ENCODE measurements around the gene ZCCHC24.

The ZCCHC24 gene

GRCh38 chr10:79431428-79431827, 14.0 kb downstream of the ZCCHC24 start:
- DNase-seq (ENCODE audit: low read depth in 2 of 2) = no peak

GRCh38 chr10:79430936-79431335, 14.5 kb downstream of the ZCCHC24 start:
- DNase-seq (ENCODE audit: low read depth in 2 of 2) = no peak

GRCh38 chr10:79430325-79430905, 15.0 kb downstream of the ZCCHC24 start:
- DNase-seq (ENCODE audit: low read depth in 2 of 2) = no peak

GRCh38 chr10:79429751-79430150, 15.7 kb downstream of the ZCCHC24 start:
- no peak for DNase-seq (ENCODE audit: low read depth in 2 of 2)

GRCh38 chr10:79427965-79428364, 17.5 kb downstream of the ZCCHC24 start:
- DNase-seq (ENCODE audit: low read depth in 2 of 2) = no peak

GRCh38 chr10:79425074-79425532, 20.3 kb downstream of the ZCCHC24 start:
- DNase-seq (ENCODE audit: low read depth in 2 of 2) = no peak

- no peak for DNase-seq (ENCODE audit: low read depth in 2 of 2)
Observed at GRCh38 chr10:79424221-79425073, 21.0 kb downstream of the ZCCHC24 start.

- no peak for DNase-seq (ENCODE audit: low read depth in 2 of 2)
Observed at GRCh38 chr10:79422178-79422892, 23.1 kb downstream of the ZCCHC24 start.

- no peak for DNase-seq (ENCODE audit: low read depth in 2 of 2)
Observed at GRCh38 chr10:79420974-79421688, 24.3 kb downstream of the ZCCHC24 start.

- no peak for DNase-seq (ENCODE audit: low read depth in 2 of 2)
Observed at GRCh38 chr10:79418886-79419595, 26.4 kb downstream of the ZCCHC24 start.

GRCh38 chr10:79418274-79418673, 27.1 kb downstream of the ZCCHC24 start:
- DNase-seq (ENCODE audit: low read depth in 2 of 2) = no peak

GRCh38 chr10:79417731-79418130, 27.7 kb downstream of the ZCCHC24 start:
- no peak for DNase-seq (ENCODE audit: low read depth in 2 of 2)

- DNase-seq (ENCODE audit: low read depth in 2 of 2) = no peak
Observed at GRCh38 chr10:79417266-79417665, 28.2 kb downstream of the ZCCHC24 start.

- no peak for DNase-seq (ENCODE audit: low read depth in 2 of 2)
Observed at GRCh38 chr10:79416578-79417255, 28.7 kb downstream of the ZCCHC24 start.

GRCh38 chr10:79415736-79416577, 29.5 kb downstream of the ZCCHC24 start:
- no peak for DNase-seq (ENCODE audit: low read depth in 2 of 2)

GRCh38 chr10:79414714-79415113, 30.7 kb downstream of the ZCCHC24 start:
- DNase-seq (ENCODE audit: low read depth in 2 of 2) = no peak

- DNase-seq (ENCODE audit: low read depth in 2 of 2) = no peak
Observed at GRCh38 chr10:79413196-79413595, 32.2 kb downstream of the ZCCHC24 start.

- DNase-seq (ENCODE audit: low read depth in 2 of 2) = no peak
Observed at GRCh38 chr10:79412516-79412915, 32.9 kb downstream of the ZCCHC24 start.

GRCh38 chr10:79411546-79412495, 33.6 kb downstream of the ZCCHC24 start:
- no peak for DNase-seq (ENCODE audit: low read depth in 2 of 2)

Measured in stimulated activated CD4-positive, alpha-beta T cell treated with anti-CD3 and anti-CD28 coated beads, Interleukin-12 subunit alpha, Interleukin-12 subunit beta, amount 100 ng/mL, for 24 hours (primary cell).